Measurements from ENCODE around the gene FGD2.

FGD2 gene

GRCh38 chr6:37051138-37052026 is 45.9 kb downstream of the FGD2 start (continued):
- TF ChIP-seq REST (tag by site-specific recombination; IDR thresholded peaks at IDR 0.05) (no peak; the same call in 1 of the 2 replicates), ZSCAN30 (tag by site-specific recombination; IDR thresholded peaks at IDR 0.05) (peak; percentile 67; the same call in 1 of the 2 replicates), PRDM1 (tag by site-specific recombination; IDR thresholded peaks at IDR 0.05) (no peak), ZNF223 (tag by site-specific recombination; IDR thresholded peaks at IDR 0.05) (no peak), SALL2 (tag by site-specific recombination; IDR thresholded peaks at IDR 0.05; ENCODE audit: borderline replicate concordance) (no peak), ZSCAN23 (tag by site-specific recombination; IDR thresholded peaks at IDR 0.05) (no peak), ZNF561 (tag by site-specific recombination; IDR thresholded peaks at IDR 0.05; ENCODE audit: borderline replicate concordance) (no peak), ZNF266 (tag by site-specific recombination; IDR thresholded peaks at IDR 0.05; ENCODE audit: low read depth) (no peak), ZBTB49 (tag by site-specific recombination; IDR thresholded peaks at IDR 0.05; ENCODE audit: low read depth) (no peak), ZNF610 (tag by site-specific recombination; IDR thresholded peaks at IDR 0.05; ENCODE audit: borderline replicate concordance) (peak; percentile 20; the same call in 1 of the 2 replicates), ZBTB7A (tag by site-specific recombination; IDR thresholded peaks at IDR 0.05; ENCODE audit: low read depth) (no peak), ZBTB8A (tag by site-specific recombination; IDR thresholded peaks at IDR 0.05) (peak; percentile 53), YY2 (tag by site-specific recombination; IDR thresholded peaks at IDR 0.05) (no peak)

- H3K9me3 ChIP-seq (ENCODE audit: control insufficient read depth, insufficient read depth, low read depth, low read length), result no peaks in the 10 kb centered on the region
- ChIA-PET CTCF (interaction anchor here (0.6 to 20.6 kb wide), 31 partner anchors 7 to 393 kb away, joined by 3 to 380 read pairs (median 5); partner anchors contain the start of gene PIM1), POLR2A (interaction anchor here (0.6 to 6.7 kb wide), 6 partner anchors 17 to 158 kb away, joined by 3 to 51 read pairs (median 4); partner anchors contain the start of gene PIM1)
- TF ChIP-seq ZNF580 (tag by site-specific recombination; IDR thresholded peaks at IDR 0.05), result no peak
- peak; percentile 70 for TF ChIP-seq GLIS1 (tag by site-specific recombination; IDR thresholded peaks at IDR 0.05)
- no peaks in the 10 kb centered on the region for H3K36me3 ChIP-seq (ENCODE audit: control insufficient read depth in 2 of 2, insufficient read depth in 1 of 2, low read length in 2 of 2)
- H3K4me3 ChIP-seq (ENCODE audit: low read depth, low read length), result no peak overlapping the region
- no peaks in the 10 kb centered on the region for H3K4me1 ChIP-seq (ENCODE audit: control insufficient read depth, insufficient read depth, low read length)
- H3K27ac ChIP-seq (ENCODE audit: extremely low read depth, low read depth, low read length), result no peak overlapping the region
These were observed 46.7 kb downstream of the FGD2 start for GRCh38 chr6:37052027-37052628.

Measured in HEK293 (cell line).